Stimulated activated CD4-positive, alpha-beta T cell treated with anti-CD3 and anti-CD28 coated beads, TNF-alpha, amount 100 ng/mL, for 4 hours (primary cell): ENCODE results near the gene PCIF1.
"Not testable (repeated sequence)": the region's sequence is repeated elsewhere in the genome, so short reads cannot be mapped to it uniquely, and the experiment has no call there.

Source experiments
- DNase-seq, 3 experiments: peaks; one replicate each; pipeline ENCODE4 v3.0.0-alpha.2; 2020; ENCODE audit warnings: low read depth in 3 of 3

The PCIF1 gene

GRCh38 chr20:45967551-45968080, 33.1 kb downstream of the PCIF1 start:
- no peak for DNase-seq

- no peak for DNase-seq
These were observed 33.7 kb downstream of the PCIF1 start for GRCh38 chr20:45968081-45968671.

GRCh38 chr20:45968801-45969711, 34.6 kb downstream of the PCIF1 start:
- DNase-seq: no peak

GRCh38 chr20:45969712-45970634, 35.5 kb downstream of the PCIF1 start:
- no peak for DNase-seq

- DNase-seq: no peak
These were observed 36.4 kb downstream of the PCIF1 start for GRCh38 chr20:45970646-45971424.

- no peak for DNase-seq
These were observed 36.9 kb downstream of the PCIF1 start for GRCh38 chr20:45971425-45971674.

GRCh38 chr20:45971675-45972499, 37.4 kb downstream of the PCIF1 start, which contains the start of gene ZNF335:
Gene ZNF335 (minus strand): TSS chr20:45972203. CDS start chr20:45971410, 793 bp downstream.
- peak; percentile 89 to 91 (median 90) for DNase-seq

- no peak for DNase-seq
These were observed 38.2 kb downstream of the PCIF1 start for GRCh38 chr20:45972500-45973183.

- no peak for DNase-seq
These were observed 40.5 kb downstream of the PCIF1 start for GRCh38 chr20:45974896-45975565.

- DNase-seq: no peak
These were observed 41.2 kb downstream of the PCIF1 start for GRCh38 chr20:45975686-45976085.

GRCh38 chr20:45976086-45976485, 41.6 kb downstream of the PCIF1 start:
- DNase-seq: no peak

- DNase-seq: no peak
These were observed 46.8 kb downstream of the PCIF1 start for GRCh38 chr20:45981261-45981660.

GRCh38 chr20:45983279-45983743, 48.8 kb downstream of the PCIF1 start:
- DNase-seq: no peak

- no peak for DNase-seq
These were observed 51.1 kb downstream of the PCIF1 start for GRCh38 chr20:45985573-45985972.

- peak; percentile 54 to 69 (median 55) for DNase-seq
These were observed 52.8 kb downstream of the PCIF1 start for GRCh38 chr20:45987108-45987780.

GRCh38 chr20:45988830-45989229, 54.3 kb downstream of the PCIF1 start:
- DNase-seq: not testable (repeated sequence)

GRCh38 chr20:45991616-45992015, 57.1 kb downstream of the PCIF1 start:
- no peak for DNase-seq

GRCh38 chr20:45993197-45993951, 58.9 kb downstream of the PCIF1 start:
- no peak for DNase-seq
